Panc1 (cell line): ENCODE data around the gene GTPBP4. TPM values are rescaled to one million over a fixed set of nuclear protein-coding genes. Genes with fewer than 3 reads are reported as not detected.

ENCODE experiments used
- ATAC-seq: fragments of 200-7000 bp; cut with Tn5 transposase; 2 replicates; pipeline ENCODE4 v1.9.1; 2020; ENCODE audit warnings: mild to moderate bottlenecking, moderate library complexity
- BruUV-seq: library from RNA; stranded (reverse); fragments of 400-500 nt; replicated peaks from 2 replicates; lab custom pipeline; 2021; lab: Mats Ljungman, UMichigan
- CTCF ChIA-PET: fragments of 300-600 bp; sonication (Branson Sonifier 250); formaldehyde crosslinking; loops from one replicate; lab custom pipeline; 2022; ENCODE audit warnings: antibody characterized with exemption; lab: Charles Lee
- POLR2A ChIA-PET: fragments of 300-600 bp; sonication (Branson Sonifier 250); formaldehyde crosslinking; loops from one replicate; lab custom pipeline; 2022; ENCODE audit warnings: antibody characterized with exemption; lab: Charles Lee
- DNase-seq: peaks from one replicate; pipeline ENCODE4 v3.0.0-alpha.2; 2010; ENCODE audit warnings: low read depth, low spot score
- H3K27ac ChIP-seq: 2 replicates; pipeline ENCODE4 v1.5.1; 2011; ENCODE audit warnings: mild to moderate bottlenecking, low read length, inconsistent platforms
- H3K27me3 ChIP-seq: fragments of 200-500 bp; sonication (Bioruptor generic); 2 replicates; pipeline ENCODE4 v1.6.0; 2014; ENCODE audit warnings: low read length, inconsistent platforms; ENCODE audit not compliant: control insufficient read depth, insufficient read depth
- H3K36me3 ChIP-seq: fragments of 200-500 bp; sonication (Bioruptor generic); 2 replicates; pipeline ENCODE4 v1.5.1; 2014; ENCODE audit warnings: inconsistent platforms, mild to moderate bottlenecking, low read length, moderate library complexity; ENCODE audit not compliant: control insufficient read depth, insufficient read depth
- H3K4me1 ChIP-seq: 2 replicates; pipeline ENCODE4 v1.5.1; 2011; ENCODE audit warnings: inconsistent platforms, mild to moderate bottlenecking, low read length, moderate library complexity; ENCODE audit not compliant: control insufficient read depth, insufficient read depth
- H3K4me3 ChIP-seq, 2 experiments: 2 replicates each; pipeline ENCODE4 v1.5.1; 2011 to 2012; ENCODE audit warnings: low read depth in 2 of 2, low read length in 2 of 2, mild to moderate bottlenecking in 2 of 2, inconsistent platforms in 1 of 2, moderate library complexity in 1 of 2
- H3K9me3 ChIP-seq: fragments of 200-500 bp; sonication (Bioruptor generic); 2 replicates; pipeline ENCODE4 v1.5.1; 2014; ENCODE audit warnings: low read depth, mild to moderate bottlenecking, inconsistent platforms, low read length, moderate library complexity; ENCODE audit not compliant: control insufficient read depth, insufficient read depth
- CTCF ChIP-seq: fragments of 450-650 bp; IDR thresholded peaks from 2 replicates; pipeline ENCODE4 v1.5.1; 2017; ENCODE audit warnings: mild to moderate bottlenecking
- POLR2AphosphoS5 ChIP-seq: IDR thresholded peaks from 2 replicates; pipeline ENCODE4 v1.6.1; 2012; ENCODE audit warnings: mild to moderate bottlenecking, low read depth, low read length, moderate library complexity
- REST ChIP-seq, 2 experiments: IDR thresholded peaks; 2 replicates each; pipeline ENCODE4 v1.6.1; 2011 to 2012; ENCODE audit warnings: low read depth in 2 of 2, control low read depth in 1 of 2, low read length in 1 of 2, mild to moderate bottlenecking in 1 of 2, moderate library complexity in 1 of 2; ENCODE audit not compliant: insufficient read depth in 1 of 2
- SIN3A ChIP-seq: IDR thresholded peaks from 2 replicates; pipeline ENCODE4 v1.6.1; 2012; ENCODE audit warnings: low read depth, mild to moderate bottlenecking, low read length, moderate library complexity, borderline replicate concordance; ENCODE audit not compliant: insufficient read depth
- TCF7L2 ChIP-seq: IDR thresholded peaks from 2 replicates; pipeline ENCODE4 v1.6.1; 2011; ENCODE audit warnings: mild to moderate bottlenecking, low read depth, low read length, inconsistent platforms
- in situ Hi-C: cut with HindIII; loops from 2 replicates; pipeline ENCODE4 v1.10.0; 2016; ENCODE audit warnings: low sequenced_read_pairs, low pct_unique_long_range_greater_than_20kb
- intact Hi-C: fragments of 100-400 bp; cut with micrococcal nuclease; formaldehyde crosslinking; loops from one replicate; pipeline ENCODE4 v1.10.0; 2022; ENCODE audit not compliant: unreplicated experiment
- total RNA-seq: library from RNA; stranded (reverse); gene quantifications from one replicate; pipeline ENCODE4 v1.2.1, GENCODE V29; 2021; ENCODE audit not compliant: unreplicated experiment

Gene GTPBP4
- total RNA-seq, 1 experiment from 2014 or later = 79.5 TPM

GRCh38 chr10:1029838-1030237 lies 41.6 kb downstream of the GTPBP4 start:
- Histone ChIP-seq H3K9me3 (no peaks in the 10 kb centered on the region), H3K27ac (no peak overlapping the region), H3K36me3 (no peaks in the 10 kb centered on the region), H3K4me3 (no peak overlapping the region), H3K4me1 (no peaks in the 10 kb centered on the region), H3K27me3 (no peaks in the 10 kb centered on the region)
- ChIA-PET CTCF (no interaction called here), POLR2A (no interaction called here)
- no TSS peak for BruUV-seq
- intact Hi-C loops = no loop called here
- in situ Hi-C loops = no loop called here
- DNase-seq (no peak), ATAC-seq (no peak)
- TF ChIP-seq TCF7L2 (no peak), SIN3A (no peak), CTCF (no peak), POLR2AphosphoS5 (no peak), REST (IDR thresholded peaks at IDR 0.05; ENCODE audit: insufficient read depth in 1 of 2, low read depth in 2 of 2, low read length in 1 of 2) (no peak)

- in situ Hi-C loops (no loop called here), intact Hi-C loops (no loop called here)
- TF ChIP-seq POLR2AphosphoS5 (no peak), REST (IDR thresholded peaks at IDR 0.05; ENCODE audit: insufficient read depth in 1 of 2, low read depth in 2 of 2, low read length in 1 of 2) (no peak), SIN3A (no peak), TCF7L2 (no peak), CTCF (no peak)
- no peaks in the 10 kb centered on the region for H3K4me1 ChIP-seq
- H3K36me3 ChIP-seq = no peaks in the 10 kb centered on the region
- no peak overlapping the region for H3K4me3 ChIP-seq
- DNase-seq (no peak), ATAC-seq (no peak)
- no peak overlapping the region for H3K27ac ChIP-seq
- no TSS peak for BruUV-seq
- no peaks in the 10 kb centered on the region for H3K9me3 ChIP-seq
- ChIA-PET POLR2A (interaction anchor here (0.5 kb wide), 1 partner anchor 15 kb away, joined by 4 read pairs; the partner anchor contains the start of gene IDI1), CTCF (no interaction called here)
- H3K27me3 ChIP-seq = no peaks in the 10 kb centered on the region
Measured at GRCh38 chr10:1033601-1034000, 45.4 kb downstream of the GTPBP4 start.
